ENCODE results near the gene DEGS2.

Gene DEGS2

DNA sequence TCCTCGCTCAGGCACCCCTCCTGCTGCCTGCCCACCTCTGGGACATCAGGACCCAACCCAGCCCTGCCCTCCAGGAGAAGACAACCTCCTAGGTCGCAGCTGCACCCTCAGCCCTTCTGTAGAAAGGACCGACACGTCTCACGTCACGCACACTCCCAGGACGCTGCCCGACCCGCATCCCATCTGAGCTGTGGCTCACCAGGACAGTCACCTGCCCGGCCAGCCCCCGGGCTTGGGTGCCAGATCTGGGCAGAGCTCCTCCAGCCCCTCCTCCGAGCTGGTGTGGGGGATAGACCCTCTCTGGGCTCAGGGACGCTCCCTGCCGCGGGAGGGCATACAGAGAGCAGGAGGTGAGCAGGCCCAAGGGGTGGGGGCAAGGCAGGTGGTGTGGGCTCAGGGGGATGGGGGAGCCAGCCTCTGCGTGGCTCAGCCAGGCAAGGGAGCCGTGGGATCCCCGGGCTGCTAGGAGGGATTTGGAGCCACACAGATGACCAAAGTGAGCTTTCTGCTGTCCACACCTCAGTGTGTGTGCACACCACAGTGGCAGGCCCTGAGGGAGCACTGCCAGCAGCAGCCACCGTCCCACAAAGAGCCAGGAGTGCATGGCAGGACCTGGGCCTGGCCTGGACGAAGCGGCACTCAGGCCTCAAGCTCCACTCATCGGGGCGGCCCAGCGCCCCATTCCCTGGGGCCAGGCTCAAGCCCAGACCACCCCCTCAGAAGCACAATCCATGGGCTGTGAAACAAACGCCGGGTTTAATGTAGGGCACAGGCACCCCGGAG lies 13.6 kb downstream of the DEGS2 start:
- Histone ChIP-seq H3K4me3 (ENCODE audit: low read depth, low read length) (no peak overlapping the region), H3K27me3 (ENCODE audit: control insufficient read depth, insufficient read depth, low read length) (no peaks in the 10 kb centered on the region), H3K9ac (no peak overlapping the region), H3K4me2 (ENCODE audit: low read length) (no peak overlapping the region), H3K4me1 (no peaks in the 10 kb centered on the region), H3K36me3 (ENCODE audit: control insufficient read depth, insufficient read depth, low read length) (no peaks in the 10 kb centered on the region), H3K9me3 (ENCODE audit: control insufficient read depth, low read length) (no peaks in the 10 kb centered on the region), H2AFZ (no peak overlapping the region), H3K27ac (no peak overlapping the region), H3K79me2 (no peaks in the 10 kb centered on the region)
- TF ChIP-seq, protein P1, sequence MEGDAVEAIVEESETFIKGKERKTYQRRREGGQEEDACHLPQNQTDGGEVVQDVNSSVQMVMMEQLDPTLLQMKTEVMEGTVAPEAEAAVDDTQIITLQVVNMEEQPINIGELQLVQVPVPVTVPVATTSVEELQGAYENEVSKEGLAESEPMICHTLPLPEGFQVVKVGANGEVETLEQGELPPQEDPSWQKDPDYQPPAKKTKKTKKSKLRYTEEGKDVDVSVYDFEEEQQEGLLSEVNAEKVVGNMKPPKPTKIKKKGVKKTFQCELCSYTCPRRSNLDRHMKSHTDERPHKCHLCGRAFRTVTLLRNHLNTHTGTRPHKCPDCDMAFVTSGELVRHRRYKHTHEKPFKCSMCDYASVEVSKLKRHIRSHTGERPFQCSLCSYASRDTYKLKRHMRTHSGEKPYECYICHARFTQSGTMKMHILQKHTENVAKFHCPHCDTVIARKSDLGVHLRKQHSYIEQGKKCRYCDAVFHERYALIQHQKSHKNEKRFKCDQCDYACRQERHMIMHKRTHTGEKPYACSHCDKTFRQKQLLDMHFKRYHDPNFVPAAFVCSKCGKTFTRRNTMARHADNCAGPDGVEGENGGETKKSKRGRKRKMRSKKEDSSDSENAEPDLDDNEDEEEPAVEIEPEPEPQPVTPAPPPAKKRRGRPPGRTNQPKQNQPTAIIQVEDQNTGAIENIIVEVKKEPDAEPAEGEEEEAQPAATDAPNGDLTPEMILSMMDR (IDR thresholded peaks at IDR 0.05): no peak

DNA sequence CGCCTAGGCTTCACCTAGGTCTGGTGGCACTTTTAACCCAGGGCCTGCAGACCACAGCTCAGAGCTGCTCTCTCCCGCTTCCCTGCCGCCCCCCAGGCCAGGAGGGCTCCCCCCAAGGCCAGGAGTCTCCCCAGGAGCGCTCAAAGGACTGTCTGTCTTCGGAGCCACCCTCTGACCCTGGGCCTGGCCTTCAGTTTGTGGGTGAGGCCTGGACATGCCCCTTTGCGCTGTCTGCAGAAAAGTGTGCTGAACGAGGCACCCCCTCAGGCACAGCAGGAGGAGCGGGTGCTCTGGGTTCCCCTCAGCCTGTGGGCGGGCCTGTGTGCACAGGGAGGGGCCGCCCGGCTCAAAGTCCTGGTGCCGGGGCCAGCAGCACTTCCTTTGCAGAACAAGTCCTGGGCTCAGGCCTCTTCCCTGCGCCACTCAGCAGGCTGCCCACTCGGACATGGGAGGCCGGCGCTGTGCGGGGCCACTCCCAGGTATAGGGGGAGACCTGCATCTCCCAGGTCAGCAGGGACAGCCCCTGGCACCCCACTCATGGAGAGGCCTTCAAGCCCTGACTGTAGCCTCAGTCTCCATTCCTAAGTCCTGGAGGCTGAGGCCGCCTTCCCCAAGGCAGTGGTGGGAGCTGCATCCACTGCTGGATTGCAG lies 14.3 kb downstream of the DEGS2 start:
- no peaks in the 10 kb centered on the region for H3K4me1 ChIP-seq
- H2AFZ ChIP-seq: no peak overlapping the region
- H3K79me2 ChIP-seq: no peaks in the 10 kb centered on the region
- no peaks in the 10 kb centered on the region for H3K9me3 ChIP-seq (ENCODE audit: control insufficient read depth, low read length)
- no peaks in the 10 kb centered on the region for H3K36me3 ChIP-seq (ENCODE audit: control insufficient read depth, insufficient read depth, low read length)
- H3K27ac ChIP-seq: no peak overlapping the region
- no peak overlapping the region for H3K4me2 ChIP-seq (ENCODE audit: low read length)
- H3K4me3 ChIP-seq (ENCODE audit: low read depth, low read length): no peak overlapping the region
- no peaks in the 10 kb centered on the region for H3K27me3 ChIP-seq (ENCODE audit: control insufficient read depth, insufficient read depth, low read length)
- TF ChIP-seq, protein P1 (IDR thresholded peaks at IDR 0.05): no peak
- H3K9ac ChIP-seq: no peak overlapping the region

DNA sequence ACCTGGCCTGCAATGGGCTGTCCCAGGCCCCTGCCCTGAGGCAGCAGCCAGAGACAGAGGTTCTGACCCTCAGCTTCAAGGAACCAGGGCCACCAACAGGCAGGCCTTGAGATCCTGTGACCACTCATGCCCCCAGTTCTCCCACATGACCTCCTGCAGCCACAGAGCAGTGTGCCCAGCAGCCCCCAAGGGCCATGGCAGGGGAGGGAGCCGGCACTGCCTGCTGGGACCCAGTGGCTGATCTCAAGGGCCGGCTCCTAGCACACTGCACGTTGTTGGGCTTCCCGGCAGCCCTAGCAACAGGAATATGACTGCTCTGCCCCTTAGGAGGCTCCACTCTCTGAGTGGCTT lies 14.8 kb downstream of the DEGS2 start:
- H3K36me3 ChIP-seq (ENCODE audit: control insufficient read depth, insufficient read depth, low read length): no peaks in the 10 kb centered on the region
- no peak overlapping the region for H3K27ac ChIP-seq
- H3K4me3 ChIP-seq (ENCODE audit: low read depth, low read length): no peak overlapping the region
- no peaks in the 10 kb centered on the region for H3K27me3 ChIP-seq (ENCODE audit: control insufficient read depth, insufficient read depth, low read length)
- no peaks in the 10 kb centered on the region for H3K79me2 ChIP-seq
- TF ChIP-seq, protein P1 (IDR thresholded peaks at IDR 0.05): no peak
- H3K4me2 ChIP-seq (ENCODE audit: low read length): no peak overlapping the region
- no peak overlapping the region for H3K9ac ChIP-seq
- H2AFZ ChIP-seq: no peak overlapping the region
- no peaks in the 10 kb centered on the region for H3K9me3 ChIP-seq (ENCODE audit: control insufficient read depth, low read length)
- H3K4me1 ChIP-seq: no peaks in the 10 kb centered on the region

DNA sequence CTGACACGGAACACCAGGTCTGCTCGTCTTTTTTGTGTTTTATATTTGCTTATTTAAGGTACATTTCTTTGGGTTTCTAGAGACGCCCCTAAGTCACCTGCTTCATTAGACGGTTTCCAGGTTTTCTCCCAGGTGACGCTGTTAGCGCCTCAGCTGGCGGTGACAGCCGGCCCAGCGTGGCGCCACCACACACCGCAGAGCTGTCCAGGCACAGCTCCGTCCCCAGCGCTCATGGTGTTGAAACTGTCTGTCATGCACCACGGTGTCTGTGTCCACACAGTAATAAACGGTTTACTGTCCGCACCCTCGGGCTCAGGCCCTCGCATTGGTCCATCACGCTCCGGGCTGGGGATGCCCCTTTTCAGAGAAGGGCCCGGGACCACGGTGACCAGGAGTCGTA lies 15.5 kb downstream of the DEGS2 start:
- H3K4me1 ChIP-seq: no peaks in the 10 kb centered on the region
- no peak overlapping the region for H3K27ac ChIP-seq

More for the DNA sequence above, 15.5 kb downstream of the DEGS2 start:
- no peaks in the 10 kb centered on the region for H3K79me2 ChIP-seq
- H2AFZ ChIP-seq: no peak overlapping the region
- H3K9ac ChIP-seq: no peak overlapping the region
- no peaks in the 10 kb centered on the region for H3K27me3 ChIP-seq (ENCODE audit: control insufficient read depth, insufficient read depth, low read length)
- H3K36me3 ChIP-seq (ENCODE audit: control insufficient read depth, insufficient read depth, low read length): no peaks in the 10 kb centered on the region
- no peak overlapping the region for H3K4me2 ChIP-seq (ENCODE audit: low read length)
- TF ChIP-seq, protein P1 (IDR thresholded peaks at IDR 0.05): no peak
- no peak overlapping the region for H3K4me3 ChIP-seq (ENCODE audit: low read depth, low read length)
- no peaks in the 10 kb centered on the region for H3K9me3 ChIP-seq (ENCODE audit: control insufficient read depth, low read length)
